ENCODE measurements around the gene SHANK2. TPM values are rescaled to one million over a fixed set of nuclear protein-coding genes. Genes with fewer than 3 reads are reported as not detected.

SHANK2 gene
- total RNA-seq, 1 donor from 2014 or later = 10.0 TPM

DNA sequence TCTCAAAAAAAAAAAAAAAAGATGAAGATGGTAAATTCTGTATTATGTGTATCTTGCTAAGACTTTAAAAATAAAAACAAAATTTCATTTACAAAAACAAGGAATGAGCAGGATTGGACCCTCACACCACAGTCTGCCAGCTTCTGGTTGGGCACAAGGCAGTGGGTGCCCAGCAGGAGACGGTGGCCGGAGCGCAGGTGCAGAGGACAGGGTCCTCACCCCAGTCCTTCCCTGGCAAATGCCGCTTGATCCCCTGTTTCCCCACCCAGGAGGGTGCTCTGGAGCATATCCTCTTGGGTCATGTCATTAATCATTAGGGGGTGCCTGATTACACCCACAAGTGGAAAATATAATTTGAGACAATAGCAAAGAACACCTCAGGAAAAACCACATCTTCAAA lies 31.2 kb downstream of the SHANK2 start:
- no peak overlapping the region for H3K27ac Mint-ChIP-seq (ENCODE audit: unreplicated experiment)
- H3K36me3 Mint-ChIP-seq (ENCODE audit: low read depth) = peaks cover 2% of the 10 kb centered on the region
- H3K4me3 Mint-ChIP-seq = no peak overlapping the region
- TF ChIP-seq, protein P1, sequence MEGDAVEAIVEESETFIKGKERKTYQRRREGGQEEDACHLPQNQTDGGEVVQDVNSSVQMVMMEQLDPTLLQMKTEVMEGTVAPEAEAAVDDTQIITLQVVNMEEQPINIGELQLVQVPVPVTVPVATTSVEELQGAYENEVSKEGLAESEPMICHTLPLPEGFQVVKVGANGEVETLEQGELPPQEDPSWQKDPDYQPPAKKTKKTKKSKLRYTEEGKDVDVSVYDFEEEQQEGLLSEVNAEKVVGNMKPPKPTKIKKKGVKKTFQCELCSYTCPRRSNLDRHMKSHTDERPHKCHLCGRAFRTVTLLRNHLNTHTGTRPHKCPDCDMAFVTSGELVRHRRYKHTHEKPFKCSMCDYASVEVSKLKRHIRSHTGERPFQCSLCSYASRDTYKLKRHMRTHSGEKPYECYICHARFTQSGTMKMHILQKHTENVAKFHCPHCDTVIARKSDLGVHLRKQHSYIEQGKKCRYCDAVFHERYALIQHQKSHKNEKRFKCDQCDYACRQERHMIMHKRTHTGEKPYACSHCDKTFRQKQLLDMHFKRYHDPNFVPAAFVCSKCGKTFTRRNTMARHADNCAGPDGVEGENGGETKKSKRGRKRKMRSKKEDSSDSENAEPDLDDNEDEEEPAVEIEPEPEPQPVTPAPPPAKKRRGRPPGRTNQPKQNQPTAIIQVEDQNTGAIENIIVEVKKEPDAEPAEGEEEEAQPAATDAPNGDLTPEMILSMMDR (conservative IDR thresholded peaks at IDR 0.05) = no peak
- H3K4me1 Mint-ChIP-seq = no peaks in the 10 kb centered on the region
- DNase-seq (ENCODE audit: low read depth, low spot score) = no peak
- H3K9me3 Mint-ChIP-seq = peaks cover 4% of the 10 kb centered on the region
- peaks cover 9% of the 10 kb centered on the region for H3K27me3 Mint-ChIP-seq (ENCODE audit: low read depth)

DNA sequence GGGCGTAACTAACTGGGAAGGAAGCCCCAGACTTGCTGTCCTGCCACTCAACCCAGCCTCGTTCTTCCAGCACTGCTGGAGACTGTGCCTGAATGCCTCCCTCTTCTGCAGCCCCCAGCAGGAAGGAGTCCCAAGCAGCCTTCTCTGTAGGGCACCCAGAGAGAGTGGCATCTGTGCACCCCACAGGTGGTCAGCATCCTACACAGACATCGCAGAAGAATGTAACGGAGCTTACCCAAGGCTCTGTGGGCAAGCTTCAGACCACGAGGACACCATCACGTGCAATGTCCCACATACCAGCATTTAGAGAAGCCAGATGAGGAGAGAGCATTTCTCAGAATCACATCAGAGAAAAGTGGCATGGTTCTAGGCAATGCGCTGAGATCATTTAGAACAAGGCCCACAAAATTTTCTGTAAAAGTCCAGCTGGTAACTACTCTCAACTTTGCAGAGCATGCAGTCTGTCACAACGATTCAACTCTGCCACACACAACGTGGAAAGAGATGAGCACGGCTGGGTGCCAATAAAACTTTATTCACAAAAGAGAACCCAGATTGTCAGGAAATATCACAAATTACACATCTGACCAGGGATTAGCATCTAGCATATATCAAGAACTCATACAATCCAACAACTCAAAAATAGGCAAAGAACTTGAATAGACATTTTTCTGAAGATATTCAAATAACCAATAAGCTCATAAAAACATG lies 33.4 kb downstream of the SHANK2 start:
- Mint-ChIP-seq H3K4me1 (no peaks in the 10 kb centered on the region), H3K36me3 (ENCODE audit: low read depth) (no peaks in the 10 kb centered on the region), H3K4me3 (no peak overlapping the region), H3K27ac (ENCODE audit: unreplicated experiment) (no peak overlapping the region), H3K9me3 (no peaks in the 10 kb centered on the region), H3K27me3 (ENCODE audit: low read depth) (peaks cover 5% of the 10 kb centered on the region)
- no peak for DNase-seq (ENCODE audit: low read depth, low spot score)
- TF ChIP-seq, protein P1 (conservative IDR thresholded peaks at IDR 0.05) = no peak

DNA sequence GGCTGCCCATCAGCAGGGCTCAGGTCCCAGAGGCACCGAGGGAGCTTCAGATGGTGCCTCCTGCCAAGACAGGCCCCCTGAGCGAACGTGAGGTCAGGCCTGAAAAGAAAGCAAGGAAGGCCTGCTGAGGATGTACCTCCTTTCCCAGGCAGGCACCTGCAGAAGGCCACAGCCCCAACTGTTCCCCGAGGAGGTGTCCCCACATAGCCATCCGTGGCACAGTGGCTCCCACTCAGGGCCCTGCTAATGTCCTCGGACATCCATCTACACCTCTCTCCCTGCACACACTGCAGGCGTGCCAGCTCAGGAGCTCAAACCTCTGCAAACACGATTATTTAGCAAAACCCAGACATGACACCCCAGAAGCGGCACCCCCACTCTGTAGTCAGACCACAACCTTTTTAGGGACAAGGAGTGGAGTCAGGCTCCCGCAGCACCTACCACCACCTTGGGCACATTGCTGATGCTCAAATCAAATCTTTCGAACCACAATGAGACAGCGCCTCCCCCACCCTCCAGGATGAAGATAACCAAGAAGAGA lies 36.9 kb downstream of the SHANK2 start:
- Mint-ChIP-seq H3K4me3 (no peak overlapping the region), H3K9me3 (no peaks in the 10 kb centered on the region), H3K4me1 (no peaks in the 10 kb centered on the region), H3K27me3 (ENCODE audit: low read depth) (peaks cover 16% of the 10 kb centered on the region), H3K27ac (ENCODE audit: unreplicated experiment) (no peak overlapping the region), H3K36me3 (ENCODE audit: low read depth) (no peaks in the 10 kb centered on the region)
- no peak for DNase-seq (ENCODE audit: low read depth, low spot score)
- TF ChIP-seq, protein P1 (conservative IDR thresholded peaks at IDR 0.05) = no peak

DNA sequence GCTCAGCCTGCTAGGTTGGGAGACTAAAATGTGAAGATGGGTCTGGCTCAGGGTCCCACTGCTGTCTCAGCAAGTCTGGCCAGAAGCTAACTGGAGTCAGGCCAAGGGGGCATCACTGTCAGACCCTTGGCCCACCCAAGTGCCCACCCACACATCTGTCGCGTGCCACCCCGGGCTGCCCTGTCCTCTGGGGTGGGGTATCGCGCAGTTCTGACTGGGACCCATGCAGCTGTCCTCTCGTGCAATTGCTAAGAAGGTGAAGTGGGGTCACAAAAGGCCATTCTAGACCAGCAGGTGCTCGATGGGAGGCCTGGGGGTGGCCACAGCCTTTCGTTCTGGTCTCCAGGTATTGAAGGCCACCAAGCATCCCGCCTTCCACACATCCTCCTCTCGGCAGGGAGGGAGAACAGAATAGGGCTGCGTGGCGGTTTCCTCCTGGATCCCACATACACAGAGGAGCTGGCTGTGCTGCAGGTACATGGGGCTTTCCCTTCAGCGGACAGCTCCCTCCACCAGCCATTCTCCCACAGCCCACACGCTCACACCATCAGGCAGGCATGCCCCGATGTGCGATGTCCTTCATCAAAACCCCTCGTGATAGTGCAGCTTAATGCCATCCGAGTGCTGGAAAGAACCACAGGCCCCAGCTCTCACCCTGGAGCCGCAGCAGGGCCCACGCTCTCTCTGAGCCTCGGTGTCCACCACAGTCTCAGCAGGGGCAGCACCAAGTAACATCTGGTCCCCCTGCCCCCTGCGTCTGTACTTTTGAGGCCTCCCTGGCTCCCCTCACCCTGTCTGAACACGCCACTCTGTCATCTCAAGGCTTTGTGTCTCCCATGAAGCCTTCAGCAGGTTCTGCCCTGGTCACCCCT lies 37.6 kb downstream of the SHANK2 start:
- peaks cover 15% of the 10 kb centered on the region for H3K27me3 Mint-ChIP-seq (ENCODE audit: low read depth)
- TF ChIP-seq, protein P1 (conservative IDR thresholded peaks at IDR 0.05) = no peak
- no peaks in the 10 kb centered on the region for H3K4me1 Mint-ChIP-seq
- no peak overlapping the region for H3K4me3 Mint-ChIP-seq
- no peak overlapping the region for H3K27ac Mint-ChIP-seq (ENCODE audit: unreplicated experiment)
- H3K36me3 Mint-ChIP-seq (ENCODE audit: low read depth) = no peaks in the 10 kb centered on the region
- no peaks in the 10 kb centered on the region for H3K9me3 Mint-ChIP-seq
- DNase-seq (ENCODE audit: low read depth, low spot score) = no peak

DNA sequence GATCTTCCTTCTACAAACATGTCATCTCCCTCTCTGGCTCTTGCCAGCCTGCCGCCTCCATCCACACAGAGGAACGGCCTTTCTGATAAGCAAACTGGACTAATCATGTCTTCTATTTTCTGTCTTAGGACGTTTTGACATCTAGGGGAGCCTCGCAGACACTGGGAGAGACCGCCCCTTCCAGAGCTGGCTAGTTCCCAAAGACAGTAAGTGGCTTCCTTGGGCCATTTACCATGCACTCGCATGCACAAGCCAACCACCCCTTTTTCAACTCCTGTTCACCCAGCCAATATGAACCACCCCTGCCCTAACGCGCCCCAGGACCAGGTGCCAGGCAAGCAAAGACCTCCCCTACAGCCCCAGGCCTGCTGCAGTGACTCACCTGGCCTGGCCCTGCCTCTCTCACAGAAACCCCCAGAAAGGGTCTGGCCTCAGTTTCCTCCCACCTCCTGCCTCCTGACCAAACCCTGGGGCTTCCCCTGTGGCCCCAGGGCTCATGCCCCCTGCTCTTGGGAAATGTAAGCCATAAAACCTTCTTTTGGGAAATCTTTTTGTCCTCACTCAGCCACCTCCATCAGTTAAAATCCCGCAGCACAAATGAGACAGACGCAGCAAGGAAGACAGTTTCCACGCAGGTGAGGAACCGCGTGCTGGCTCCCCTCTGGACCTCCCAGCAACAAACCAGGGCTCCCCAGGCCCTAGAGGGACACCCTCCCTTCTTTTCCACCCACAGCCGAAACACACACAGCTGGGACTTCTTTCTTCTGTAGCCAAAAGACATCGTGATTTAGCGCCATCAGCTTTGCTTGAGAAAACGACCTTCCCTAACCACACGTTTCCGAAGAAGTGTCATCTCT lies 38.5 kb downstream of the SHANK2 start:
- TF ChIP-seq, protein P1 (conservative IDR thresholded peaks at IDR 0.05) = no peak
- H3K9me3 Mint-ChIP-seq = no peaks in the 10 kb centered on the region
- no peak overlapping the region for H3K27ac Mint-ChIP-seq (ENCODE audit: unreplicated experiment)
- H3K36me3 Mint-ChIP-seq (ENCODE audit: low read depth) = no peaks in the 10 kb centered on the region
- no peak for DNase-seq (ENCODE audit: low read depth, low spot score)
- no peak overlapping the region for H3K4me3 Mint-ChIP-seq
- H3K27me3 Mint-ChIP-seq (ENCODE audit: low read depth) = peaks cover 15% of the 10 kb centered on the region
- no peaks in the 10 kb centered on the region for H3K4me1 Mint-ChIP-seq

Measured in neural crest cell (in vitro differentiated cells).